ENCODE measurements around the gene APOBEC3C.
"Not testable (repeated sequence)": the region's sequence is repeated elsewhere in the genome, so short reads cannot be mapped to it uniquely, and the experiment has no call there.

APOBEC3C gene

GRCh38 chr22:38981992-38982927 lies 31.8 kb upstream of the APOBEC3C start, which contains the start of gene APOBEC3B:
TSS of gene APOBEC3B (plus strand) at chr22:38982347. CDS start at chr22:38982454, 107 bp downstream.
- peak; percentile 96 for DNase-seq

- DNase-seq, result no peak
Observed at GRCh38 chr22:38984224-38984623, 29.8 kb upstream of the APOBEC3C start.

DNA sequence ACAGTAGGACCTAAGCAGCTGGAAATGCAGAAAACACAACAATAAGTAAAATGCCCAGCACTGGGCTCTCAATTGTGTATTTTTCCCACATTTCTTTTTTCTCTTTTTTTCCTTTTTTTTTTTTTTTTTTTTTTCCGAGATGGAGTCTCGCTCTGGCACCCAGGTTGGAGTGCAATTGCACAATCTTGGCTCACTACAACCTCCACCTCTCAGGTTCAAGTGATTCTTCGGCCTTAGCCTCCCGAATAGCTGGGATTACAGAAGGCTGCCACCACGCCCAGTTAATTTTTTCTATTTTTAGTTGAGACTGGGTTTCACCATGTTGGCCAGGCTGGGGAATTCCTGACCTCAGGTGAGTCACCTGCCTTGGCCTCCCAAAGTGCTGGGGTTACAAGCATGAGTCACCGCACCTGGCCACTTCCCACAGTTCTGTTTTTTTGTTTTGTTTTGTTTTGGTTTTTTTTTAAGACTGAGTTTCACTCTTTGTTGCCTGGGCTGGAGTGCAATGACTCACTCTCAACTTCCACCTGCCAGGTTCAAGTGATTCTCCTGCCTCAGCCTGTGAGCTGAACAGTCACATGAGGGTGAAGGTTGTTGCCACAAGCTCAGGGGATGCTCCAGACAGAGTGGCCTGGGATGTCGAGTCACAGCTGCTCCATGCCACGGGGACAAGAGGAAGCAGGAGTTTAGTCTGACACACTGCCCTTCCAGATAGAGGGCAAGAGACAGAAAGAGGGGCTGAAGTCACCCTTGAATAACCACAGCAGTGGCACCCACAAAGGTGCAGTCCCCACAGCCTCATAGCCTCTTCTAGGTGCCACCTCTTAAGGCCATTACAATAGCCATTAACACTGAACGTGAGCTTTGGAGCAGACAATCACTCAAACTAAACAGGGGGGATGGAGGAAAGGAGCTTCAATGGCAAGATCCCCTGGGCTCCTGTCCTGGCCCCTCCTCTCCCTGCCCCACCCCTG lies 29.0 kb upstream of the APOBEC3C start:
- DNase-seq, result not testable (repeated sequence)

GRCh38 chr22:38986629-38987028 lies 27.4 kb upstream of the APOBEC3C start:
- DNase-seq, result no peak

- DNase-seq, result no peak
Observed at GRCh38 chr22:38987171-38987895, 26.7 kb upstream of the APOBEC3C start.

DNA sequence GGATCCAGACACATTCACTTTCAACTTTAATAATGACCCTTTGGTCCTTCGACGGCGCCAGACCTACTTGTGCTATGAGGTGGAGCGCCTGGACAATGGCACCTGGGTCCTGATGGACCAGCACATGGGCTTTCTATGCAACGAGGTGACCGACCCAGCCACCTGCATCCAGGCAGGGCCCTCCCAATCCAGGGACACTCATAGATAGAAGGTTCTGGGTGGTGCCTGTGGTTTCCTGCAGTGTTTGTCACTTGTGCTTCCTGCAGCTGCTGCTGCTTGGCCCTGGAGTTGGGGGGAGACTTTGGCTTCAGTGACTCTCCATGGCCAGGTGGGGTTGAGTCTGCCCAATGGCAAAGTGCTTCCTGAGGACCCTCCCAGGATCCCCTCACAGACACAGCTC lies 24.6 kb upstream of the APOBEC3C start:
- DNase-seq, result no peak

DNA sequence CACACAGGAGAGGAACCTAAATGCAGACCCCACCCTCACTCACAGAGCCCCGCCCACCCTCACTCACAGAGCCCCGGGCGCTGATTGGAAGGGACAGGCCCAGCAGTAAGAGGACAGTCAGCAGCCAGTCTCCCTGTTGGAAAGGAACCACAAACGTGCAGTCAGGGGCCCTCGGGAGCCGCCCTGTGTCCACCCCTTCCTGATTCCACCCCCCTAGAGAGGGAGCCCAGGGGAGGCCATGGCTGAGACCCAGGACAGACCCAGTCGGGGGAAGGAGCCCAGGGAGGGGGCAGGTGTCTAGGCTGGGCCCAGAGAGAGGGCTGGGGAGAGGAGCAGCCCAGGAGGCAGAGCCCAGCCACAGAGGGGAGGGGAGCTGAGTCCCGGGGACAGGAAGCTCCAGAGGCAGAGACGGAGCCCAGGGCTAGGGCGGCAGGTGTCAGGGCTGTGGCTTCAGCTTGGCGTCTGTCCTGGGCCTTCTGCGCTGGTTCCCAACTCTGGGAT lies 21.1 kb upstream of the APOBEC3C start:
- not testable (repeated sequence) for DNase-seq

GRCh38 chr22:38996105-38996504 lies 18.0 kb upstream of the APOBEC3C start:
- no peak for DNase-seq

DNA sequence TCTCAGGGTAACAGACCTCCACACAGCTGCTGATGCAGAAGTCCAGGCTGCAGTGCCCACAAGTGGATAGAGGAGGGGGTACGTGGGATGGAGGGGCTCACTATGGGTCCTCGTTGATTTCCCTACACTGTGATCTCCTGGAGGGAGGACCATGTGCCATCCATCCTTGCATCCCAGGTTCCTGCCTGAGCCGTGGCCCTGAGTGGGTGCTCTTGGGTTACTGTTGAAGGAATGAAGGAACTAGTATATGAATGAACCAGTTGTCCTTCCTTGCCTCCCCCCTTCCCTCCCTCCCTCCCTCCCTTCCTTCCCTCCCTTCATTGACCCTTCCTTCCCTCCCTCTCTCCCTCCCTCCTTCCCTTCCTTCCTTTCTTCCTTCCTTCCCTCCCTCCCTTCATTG lies 16.5 kb upstream of the APOBEC3C start:
- no peak for DNase-seq

DNA sequence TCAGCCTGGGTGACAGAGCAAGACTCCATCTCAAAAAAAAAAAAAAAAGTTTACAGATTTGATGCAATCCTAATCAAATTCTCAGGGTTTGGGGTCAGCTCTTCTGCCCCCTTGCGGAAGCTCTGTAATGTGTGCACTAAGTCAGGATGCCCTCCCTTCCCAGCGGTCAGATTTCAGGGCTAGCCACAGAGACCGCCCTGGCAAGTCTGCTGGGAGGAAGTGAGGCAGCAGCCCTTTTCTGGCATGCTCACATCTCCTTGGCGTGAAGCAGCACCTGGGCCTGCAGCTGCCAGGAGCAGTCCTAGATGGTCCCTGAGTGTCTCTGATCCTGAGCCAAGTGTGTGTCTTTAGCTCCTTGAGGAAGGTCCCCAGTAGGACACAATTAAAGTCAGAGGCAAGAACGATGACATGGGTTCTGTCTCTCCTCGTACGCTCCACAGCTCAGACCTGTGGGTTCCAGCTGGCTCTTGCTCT lies 10.9 kb upstream of the APOBEC3C start:
- DNase-seq, result peak; percentile 88

GRCh38 chr22:39007177-39007576 lies 6.9 kb upstream of the APOBEC3C start:
- no peak for DNase-seq

GRCh38 chr22:39008271-39008850 lies 5.7 kb upstream of the APOBEC3C start:
- not testable (repeated sequence) for DNase-seq

DNA sequence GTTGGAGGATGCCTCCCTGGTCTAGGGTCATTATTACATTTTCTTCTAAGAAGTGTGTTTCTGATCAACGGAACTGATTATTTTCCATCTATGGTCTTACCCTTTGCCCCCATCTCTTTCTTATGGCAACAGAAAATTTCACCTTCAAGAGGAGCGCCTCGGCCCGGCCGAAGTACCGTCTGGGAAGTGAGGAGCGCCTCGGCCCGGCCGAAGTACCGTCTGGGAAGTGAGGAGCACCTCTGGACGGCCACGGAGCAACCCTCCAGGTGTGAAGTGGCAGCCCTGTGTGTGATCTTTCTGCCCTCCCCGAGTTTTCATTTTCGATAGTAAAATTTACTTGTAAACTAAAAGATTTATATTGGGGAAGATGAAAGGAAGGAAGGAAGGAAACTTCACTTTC lies 3.1 kb upstream of the APOBEC3C start:
- no peak for DNase-seq

- DNase-seq, result no peak
Observed at GRCh38 chr22:39012533-39013511, 1.2 kb upstream of the APOBEC3C start.

DNA sequence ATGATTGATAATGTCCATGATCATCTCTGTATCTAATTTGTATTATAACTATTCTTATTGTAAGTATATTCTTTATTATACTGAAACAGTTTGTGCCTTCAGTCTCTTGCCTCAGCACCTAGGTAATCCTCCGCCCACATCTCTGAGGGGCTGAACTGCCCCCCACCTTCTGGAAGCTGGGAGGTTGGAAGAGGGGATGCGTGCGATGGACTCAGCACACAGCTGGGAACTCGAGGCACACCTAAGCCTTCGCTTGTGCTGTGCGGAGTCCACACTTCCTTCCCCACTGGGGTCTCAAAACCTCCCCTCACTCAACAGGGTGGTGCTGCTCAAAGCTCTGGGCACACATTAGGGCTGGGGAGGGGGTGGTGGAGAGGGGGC lies 506 bp upstream of the APOBEC3C start:
- not testable (repeated sequence) for DNase-seq

GRCh38 chr22:39014723-39015121 lies 665 bp downstream of the APOBEC3C start:
- DNase-seq, result not testable (repeated sequence)

GRCh38 chr22:39016592-39016991 lies 2.5 kb downstream of the APOBEC3C start:
- no peak for DNase-seq

DNA sequence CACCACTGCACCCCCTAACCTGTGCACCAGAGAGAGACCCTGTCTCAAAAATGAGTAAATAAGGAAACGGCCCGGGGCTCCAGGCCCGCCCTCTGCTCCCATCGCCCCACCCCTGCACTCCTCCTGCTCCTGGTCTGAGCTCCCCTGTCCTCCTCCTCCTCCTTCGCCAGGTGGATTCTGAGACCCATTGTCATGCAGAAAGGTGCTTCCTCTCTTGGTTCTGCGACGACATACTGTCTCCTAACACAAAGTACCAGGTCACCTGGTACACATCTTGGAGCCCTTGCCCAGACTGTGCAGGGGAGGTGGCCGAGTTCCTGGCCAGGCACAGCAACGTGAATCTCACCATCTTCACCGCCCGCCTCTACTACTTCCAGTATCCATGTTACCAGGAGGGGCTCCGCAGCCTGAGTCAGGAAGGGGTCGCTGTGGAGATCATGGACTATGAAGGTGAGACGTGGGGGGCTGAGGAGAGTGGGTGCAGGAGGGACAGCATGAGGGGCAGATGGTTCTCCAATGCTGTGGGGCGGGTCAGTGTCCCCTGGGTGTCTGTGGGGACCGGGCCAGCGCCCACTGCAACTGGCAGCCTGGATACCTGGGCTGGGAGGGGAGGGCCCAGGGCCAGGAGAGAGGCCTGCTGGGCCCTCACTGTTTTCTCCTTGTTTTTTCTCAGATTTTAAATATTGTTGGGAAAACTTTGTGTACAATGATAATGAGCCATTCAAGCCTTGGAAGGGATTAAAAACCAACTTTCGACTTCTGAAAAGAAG lies 3.7 kb downstream of the APOBEC3C start:
- no peak for DNase-seq

GRCh38 chr22:39020021-39020651 lies 6.1 kb downstream of the APOBEC3C start:
- DNase-seq, result not testable (repeated sequence)
